ENCODE measurements around the gene ZNHIT1.

- no peak for TF ChIP-seq CTCF (IDR thresholded peaks at IDR 0.05)
- TF ChIP-seq ZFX (IDR thresholded peaks at IDR 0.05; ENCODE audit: borderline replicate concordance) = no peak
Measured at GRCh38 chr7:101173752-101174244, 44.2 kb upstream of the ZNHIT1 start.
